Epithelial cell of prostate (primary cell): ENCODE results near the gene GET3.
"Not testable (repeated sequence)": the region's sequence is repeated elsewhere in the genome, so short reads cannot be mapped to it uniquely, and the experiment has no call there.

Experiments
- DNase-seq: peaks from one replicate; pipeline ENCODE4 v3.0.0-alpha.2; 2011; ENCODE audit warnings: low read depth, low spot score
- H3K27ac ChIP-seq: fragments of 450-650 bp; 2 replicates; pipeline ENCODE4 v1.5.1; 2017; ENCODE audit warnings: mild to moderate bottlenecking

The GET3 gene

DNA sequence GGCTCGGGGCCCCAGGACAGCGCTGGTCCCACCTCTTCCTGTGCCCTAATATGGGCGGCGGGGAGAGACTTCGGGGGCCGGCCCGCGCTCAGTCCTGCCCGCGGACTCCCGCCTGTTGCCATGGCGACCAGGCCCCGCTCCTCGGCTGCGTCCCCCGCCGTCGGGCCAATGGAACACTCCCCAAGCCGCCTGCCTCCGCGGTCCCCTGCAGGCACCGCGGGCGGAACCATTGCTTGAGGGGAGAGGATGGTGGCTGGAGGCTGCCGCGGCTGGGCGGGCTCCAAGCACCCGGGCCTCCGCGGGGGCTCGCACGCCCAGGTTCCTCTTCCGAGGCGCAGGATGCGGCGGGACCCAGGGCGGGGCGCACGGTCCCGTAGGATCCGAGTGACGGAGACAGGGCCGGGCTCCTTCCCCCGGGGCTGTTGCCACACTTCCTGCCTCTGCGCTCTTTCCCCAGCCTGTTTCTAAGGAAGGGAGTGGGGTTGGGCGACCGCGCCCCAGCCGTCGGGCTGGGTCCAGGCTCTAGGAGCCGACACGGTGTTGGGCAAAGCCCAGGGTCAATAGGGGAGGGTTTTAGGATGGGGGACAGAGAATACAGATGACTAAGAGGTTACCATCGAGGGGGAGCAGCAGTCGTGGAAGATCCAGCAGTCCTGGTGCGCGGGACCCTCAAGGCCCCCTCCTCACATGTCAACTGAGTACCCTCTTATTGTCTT lies 52.8 kb downstream of the GET3 start:
- peak; percentile 84 for DNase-seq
- peak overlapping the region; percentile 100 for H3K27ac ChIP-seq

DNA sequence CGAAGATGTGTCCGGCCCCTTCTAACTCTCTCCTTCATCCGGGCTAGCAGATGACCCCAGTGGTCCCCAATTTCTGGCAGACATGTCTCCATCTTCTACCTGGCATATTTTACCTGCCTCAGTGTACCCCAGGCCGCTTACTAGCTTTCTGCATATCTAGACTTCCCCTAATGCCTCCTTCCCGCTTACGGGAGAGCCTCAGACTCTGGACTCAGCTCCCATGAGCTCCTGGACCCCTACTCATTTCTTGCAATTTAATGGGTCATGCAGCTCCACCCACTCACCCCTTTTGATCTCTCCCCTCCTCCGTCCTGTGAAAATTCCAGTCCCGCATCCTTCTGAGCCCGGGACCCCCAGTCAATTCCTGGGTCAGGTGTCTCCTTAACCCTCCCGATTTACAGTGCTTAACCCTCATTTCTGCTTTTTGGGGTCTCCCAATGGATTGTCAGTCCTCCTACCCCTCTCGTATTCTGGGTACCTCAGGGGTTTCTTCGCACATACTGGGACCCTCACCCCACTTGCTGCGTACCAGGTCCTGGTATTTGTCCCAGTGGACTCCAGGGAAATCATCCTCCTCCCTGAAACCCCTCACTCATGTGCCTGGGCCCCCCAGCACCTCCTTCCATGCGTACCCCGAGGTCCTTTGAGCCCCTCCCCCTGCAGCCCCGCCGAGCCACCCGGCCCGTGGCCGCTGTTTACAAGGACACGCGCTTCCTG lies 53.5 kb downstream of the GET3 start:
- no peak for DNase-seq
- H3K27ac ChIP-seq = peak overlapping the region; percentile 100

DNA sequence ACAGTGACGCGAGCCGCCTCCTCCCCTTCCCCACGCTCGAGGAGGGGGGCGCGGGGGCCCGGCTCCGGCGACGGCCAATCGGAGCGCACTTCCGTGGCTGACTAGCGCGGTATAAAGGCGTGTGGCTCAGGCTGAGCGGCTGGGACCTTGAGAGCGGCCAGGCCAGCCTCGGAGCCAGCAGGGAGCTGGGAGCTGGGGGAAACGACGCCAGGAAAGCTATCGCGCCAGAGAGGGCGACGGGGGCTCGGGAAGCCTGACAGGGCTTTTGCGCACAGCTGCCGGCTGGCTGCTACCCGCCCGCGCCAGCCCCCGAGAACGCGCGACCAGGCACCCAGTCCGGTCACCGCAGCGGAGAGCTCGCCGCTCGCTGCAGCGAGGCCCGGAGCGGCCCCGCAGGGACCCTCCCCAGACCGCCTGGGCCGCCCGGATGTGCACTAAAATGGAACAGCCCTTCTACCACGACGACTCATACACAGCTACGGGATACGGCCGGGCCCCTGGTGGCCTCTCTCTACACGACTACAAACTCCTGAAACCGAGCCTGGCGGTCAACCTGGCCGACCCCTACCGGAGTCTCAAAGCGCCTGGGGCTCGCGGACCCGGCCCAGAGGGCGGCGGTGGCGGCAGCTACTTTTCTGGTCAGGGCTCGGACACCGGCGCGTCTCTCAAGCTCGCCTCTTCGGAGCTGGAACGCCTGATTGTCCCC lies 54.2 kb downstream of the GET3 start, which contains the start of gene JUNB:
JUNB (plus strand) TSS at position 142 of the 706 bp plus-strand sequence; CDS start at position 428, 286 bp downstream.
- peak; percentile 89 for DNase-seq
- peak within 1 kb of the TSS; percentile 100 for H3K27ac ChIP-seq

DNA sequence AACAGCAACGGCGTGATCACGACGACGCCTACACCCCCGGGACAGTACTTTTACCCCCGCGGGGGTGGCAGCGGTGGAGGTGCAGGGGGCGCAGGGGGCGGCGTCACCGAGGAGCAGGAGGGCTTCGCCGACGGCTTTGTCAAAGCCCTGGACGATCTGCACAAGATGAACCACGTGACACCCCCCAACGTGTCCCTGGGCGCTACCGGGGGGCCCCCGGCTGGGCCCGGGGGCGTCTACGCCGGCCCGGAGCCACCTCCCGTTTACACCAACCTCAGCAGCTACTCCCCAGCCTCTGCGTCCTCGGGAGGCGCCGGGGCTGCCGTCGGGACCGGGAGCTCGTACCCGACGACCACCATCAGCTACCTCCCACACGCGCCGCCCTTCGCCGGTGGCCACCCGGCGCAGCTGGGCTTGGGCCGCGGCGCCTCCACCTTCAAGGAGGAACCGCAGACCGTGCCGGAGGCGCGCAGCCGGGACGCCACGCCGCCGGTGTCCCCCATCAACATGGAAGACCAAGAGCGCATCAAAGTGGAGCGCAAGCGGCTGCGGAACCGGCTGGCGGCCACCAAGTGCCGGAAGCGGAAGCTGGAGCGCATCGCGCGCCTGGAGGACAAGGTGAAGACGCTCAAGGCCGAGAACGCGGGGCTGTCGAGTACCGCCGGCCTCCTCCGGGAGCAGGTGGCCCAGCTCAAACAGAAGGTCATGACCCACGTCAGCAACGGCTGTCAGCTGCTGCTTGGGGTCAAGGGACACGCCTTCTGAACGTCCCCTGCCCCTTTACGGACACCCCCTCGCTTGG lies 55.0 kb downstream of the GET3 start:
- peak overlapping the region; percentile 100 for H3K27ac ChIP-seq
- DNase-seq = no peak

DNA sequence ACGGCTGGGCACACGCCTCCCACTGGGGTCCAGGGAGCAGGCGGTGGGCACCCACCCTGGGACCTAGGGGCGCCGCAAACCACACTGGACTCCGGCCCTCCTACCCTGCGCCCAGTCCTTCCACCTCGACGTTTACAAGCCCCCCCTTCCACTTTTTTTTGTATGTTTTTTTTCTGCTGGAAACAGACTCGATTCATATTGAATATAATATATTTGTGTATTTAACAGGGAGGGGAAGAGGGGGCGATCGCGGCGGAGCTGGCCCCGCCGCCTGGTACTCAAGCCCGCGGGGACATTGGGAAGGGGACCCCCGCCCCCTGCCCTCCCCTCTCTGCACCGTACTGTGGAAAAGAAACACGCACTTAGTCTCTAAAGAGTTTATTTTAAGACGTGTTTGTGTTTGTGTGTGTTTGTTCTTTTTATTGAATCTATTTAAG lies 55.6 kb downstream of the GET3 start:
- peak overlapping the region; percentile 100 for H3K27ac ChIP-seq
- no peak for DNase-seq

DNA sequence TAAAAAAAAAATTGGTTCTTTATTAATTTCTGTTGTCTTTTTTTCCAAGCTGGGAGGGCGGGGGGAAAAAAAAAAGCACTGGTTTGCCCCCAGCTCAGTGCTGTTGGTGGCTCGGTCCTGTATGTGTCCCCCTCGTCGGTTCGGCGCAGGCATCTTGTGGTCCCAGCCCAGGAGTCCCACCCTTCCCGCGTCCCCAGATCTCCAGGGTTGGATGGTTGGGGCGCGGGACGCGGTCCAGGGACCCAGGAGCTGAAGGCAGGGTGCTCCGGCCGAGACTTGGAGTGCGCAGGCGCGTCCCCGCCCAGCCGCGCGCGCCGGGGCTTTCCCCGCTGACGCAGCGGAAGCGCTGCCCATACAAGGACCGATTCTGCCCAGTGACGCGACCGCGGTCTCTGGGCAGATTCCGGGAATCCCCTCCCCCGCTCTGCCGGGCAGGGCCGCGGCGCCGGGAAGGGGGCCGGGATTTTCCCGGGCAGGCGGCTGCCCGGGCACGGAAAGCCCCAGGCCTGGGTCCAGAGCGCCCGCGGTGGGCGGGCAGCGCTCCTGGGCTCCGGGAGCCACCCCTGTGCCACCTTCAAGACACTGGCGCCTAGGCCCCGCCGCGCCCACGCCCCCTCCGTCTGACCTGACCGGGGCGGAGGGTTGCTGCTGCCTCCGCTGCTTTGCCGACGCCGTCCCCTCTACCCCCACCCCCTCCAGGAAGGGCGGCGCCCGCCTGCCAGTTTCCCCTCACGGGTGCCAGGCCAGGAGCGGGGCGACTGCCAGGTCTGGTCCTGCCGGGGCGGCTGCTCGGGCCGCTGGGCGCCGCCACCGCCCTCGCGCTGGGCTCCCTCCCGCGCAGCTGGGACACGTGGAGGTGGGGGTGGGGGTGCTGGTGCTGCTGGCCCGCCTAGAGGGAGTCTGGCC lies 56.2 kb downstream of the GET3 start:
- DNase-seq = peak; percentile 82

DNA sequence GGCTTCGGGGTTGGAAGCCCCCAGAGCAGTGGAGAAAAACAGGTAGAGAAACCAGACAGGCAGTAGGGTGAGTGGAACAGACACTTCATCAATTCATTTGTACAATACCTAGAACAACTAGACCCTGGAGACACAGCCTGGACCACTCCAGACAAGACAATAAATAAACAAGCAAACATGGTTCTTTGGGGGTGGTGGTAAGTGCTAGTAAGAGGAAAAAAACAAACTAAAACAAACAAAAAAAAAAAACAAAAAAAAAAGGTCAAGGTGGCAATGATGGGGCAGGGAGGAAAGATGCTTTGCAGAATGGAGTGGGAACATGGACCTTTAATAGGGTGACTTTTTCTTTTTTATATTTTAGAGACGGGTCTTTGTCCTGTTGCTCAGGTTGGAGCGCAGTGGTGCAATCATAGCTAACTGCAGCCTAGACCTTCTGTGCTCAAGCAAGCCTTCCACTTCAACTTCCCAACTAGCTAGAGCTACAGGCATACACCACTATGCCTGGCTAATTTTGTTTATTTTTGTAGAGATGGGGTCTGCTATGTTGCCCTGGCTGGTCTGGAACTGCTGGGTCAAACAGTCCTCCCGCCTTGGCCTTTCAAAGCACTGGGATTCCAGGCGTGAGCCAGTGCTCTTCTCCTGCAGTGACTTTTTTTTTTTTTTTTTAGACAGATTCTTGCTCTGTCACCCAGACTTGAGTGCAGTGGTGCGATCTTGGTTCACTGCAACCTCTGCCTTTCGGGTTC lies 57.1 kb downstream of the GET3 start:
- no peak for DNase-seq
- peak overlapping the region; percentile 100 for H3K27ac ChIP-seq

More for the DNA sequence above, 56.2 kb downstream of the GET3 start:
- H3K27ac ChIP-seq = peak overlapping the region; percentile 100

DNA sequence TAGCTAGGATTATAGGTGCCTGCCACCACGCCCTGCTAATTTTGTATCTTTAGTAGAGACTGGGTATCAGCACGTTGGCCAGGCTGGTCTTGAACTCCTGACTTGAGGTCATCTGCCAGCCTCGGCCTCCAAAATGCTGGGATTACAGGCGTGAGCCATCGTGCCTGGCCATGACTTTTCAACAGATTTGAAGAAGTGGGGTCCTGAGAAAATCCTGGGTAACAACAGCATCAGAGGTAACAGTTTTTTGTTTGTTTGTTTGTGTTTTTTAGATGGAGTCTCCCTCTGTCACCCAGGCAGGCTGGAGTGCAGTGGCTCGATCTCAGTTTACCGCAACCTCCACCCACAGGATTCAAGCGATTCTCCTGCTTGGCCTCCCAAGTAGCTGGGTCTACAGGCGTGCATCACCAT lies 57.7 kb downstream of the GET3 start:
- no peak for DNase-seq
- peak overlapping the region; percentile 100 for H3K27ac ChIP-seq

DNA sequence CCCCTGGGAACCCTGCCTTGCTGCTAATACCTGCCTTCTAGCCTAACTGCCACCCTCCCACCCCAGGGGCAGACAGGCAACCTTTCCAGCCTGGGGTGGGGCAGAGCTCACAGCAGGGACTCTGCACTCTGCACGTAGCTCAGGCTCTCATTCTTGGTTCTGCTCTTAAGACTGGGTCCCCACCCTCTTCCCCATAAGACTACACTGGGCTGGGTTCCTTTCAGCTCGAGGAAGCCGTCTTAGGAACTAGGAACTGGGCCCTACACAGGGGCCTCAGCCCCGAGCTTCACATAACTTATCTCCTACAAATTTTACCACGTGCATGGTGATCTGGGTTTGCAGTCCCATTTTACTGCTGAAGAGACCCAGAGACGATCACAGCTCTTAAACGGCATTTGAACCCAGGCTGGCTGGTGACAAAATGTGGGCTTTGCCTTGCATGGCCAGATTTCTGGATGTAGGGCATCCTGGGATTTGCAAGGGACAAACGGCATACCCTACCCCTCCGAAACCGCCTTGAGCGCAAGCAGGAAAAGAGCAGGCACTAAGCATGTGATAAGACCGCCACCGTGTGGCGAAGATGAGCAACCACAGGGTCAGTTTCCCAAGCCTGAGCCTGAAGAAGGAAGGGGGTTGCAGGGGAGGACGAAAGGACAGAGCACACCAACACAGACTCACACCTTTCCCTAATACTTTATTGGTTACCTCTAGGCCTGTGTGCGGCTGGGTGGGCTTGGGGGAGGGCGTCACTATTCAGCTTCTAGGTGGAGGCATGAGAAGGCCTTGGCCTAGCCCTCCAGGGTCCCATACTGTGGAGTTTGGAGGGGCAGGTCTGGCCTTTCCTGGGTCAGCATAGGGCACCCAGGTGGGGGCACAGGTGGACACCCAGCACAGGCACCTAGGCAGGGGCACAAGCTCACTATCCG lies 59.1 kb downstream of the GET3 start:
- no peak for DNase-seq
- peak overlapping the region; percentile 100 for H3K27ac ChIP-seq

DNA sequence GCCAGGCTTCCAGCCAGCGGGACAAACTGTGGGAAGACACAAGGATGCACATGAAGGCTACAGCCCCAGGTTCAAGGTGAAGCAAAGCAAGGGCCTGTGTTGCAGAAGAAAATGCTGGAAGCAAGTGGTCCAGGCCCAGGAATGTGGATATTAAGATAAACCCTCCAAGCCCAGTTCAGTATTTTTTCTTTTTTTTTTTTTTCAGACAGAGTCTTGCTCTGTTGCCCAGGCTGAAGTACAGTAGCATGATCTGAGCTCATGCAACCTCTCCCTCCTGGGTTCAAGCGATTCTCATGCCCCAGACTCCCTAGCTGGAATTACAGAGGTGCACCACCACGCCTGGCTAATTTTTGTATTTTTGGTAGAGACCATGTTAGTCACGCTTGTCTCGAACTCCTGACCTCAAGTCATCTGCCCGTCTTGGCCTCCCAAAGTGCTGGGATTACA lies 59.9 kb downstream of the GET3 start:
- no peak overlapping the region for H3K27ac ChIP-seq
- DNase-seq = no peak

DNA sequence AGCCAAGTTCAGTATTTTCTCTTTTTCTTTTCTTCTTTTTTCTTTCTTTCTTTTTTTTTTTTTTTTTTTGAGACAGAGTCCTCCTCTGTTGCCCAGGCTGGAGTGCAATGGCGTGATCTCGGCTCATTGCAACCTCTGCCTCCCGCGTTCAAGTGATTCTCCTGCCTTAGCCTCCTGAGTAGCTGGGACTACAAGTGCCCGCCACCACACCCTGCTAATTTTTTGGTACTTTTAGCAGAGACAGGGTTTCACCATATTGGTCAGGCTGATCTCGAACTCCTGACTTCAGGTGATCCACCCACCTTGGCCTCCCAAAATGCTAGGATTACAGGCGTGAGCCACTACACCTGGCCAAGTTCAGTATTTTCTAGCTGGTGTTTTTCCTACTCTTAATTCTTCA lies 60.3 kb downstream of the GET3 start:
- DNase-seq, H3K27ac ChIP-seq: not testable (repeated sequence)
